MM.1S (cell line): ENCODE measurements around the gene FXR2.

Experiments
- DNase-seq: peaks from one replicate; pipeline ENCODE4 v3.0.0-alpha.2; 2015
- H2AFZ ChIP-seq: fragments of 300-600 bp; sonication (generic); 2 replicates; pipeline ENCODE4 v1.6.0; 2016; ENCODE audit warnings: antibody characterized with exemption, low read length
- H3F3A ChIP-seq: fragments of 300-600 bp; sonication (generic); 2 replicates; pipeline ENCODE4 v1.6.1; 2016; ENCODE audit warnings: mild to moderate bottlenecking, antibody characterized with exemption, low read length, moderate library complexity, mixed read lengths; ENCODE audit not compliant: insufficient read depth
- H3K27ac ChIP-seq: fragments of 300-600 bp; sonication (generic); 2 replicates; pipeline ENCODE4 v1.5.1; 2016; ENCODE audit warnings: mild to moderate bottlenecking, low read length
- H3K27me3 ChIP-seq: fragments of 300-600 bp; sonication (generic); replicated peaks from 2 replicates; pipeline ENCODE4 v1.6.0; 2016; ENCODE audit warnings: low read length; ENCODE audit not compliant: insufficient read depth
- H3K36me3 ChIP-seq: fragments of 300-600 bp; sonication (generic); replicated peaks from 2 replicates; pipeline ENCODE4 v1.6.1; 2016; ENCODE audit warnings: mild to moderate bottlenecking, low read length, mixed read lengths; ENCODE audit not compliant: insufficient read depth
- H3K4me1 ChIP-seq: fragments of 300-600 bp; sonication (generic); 2 replicates; pipeline ENCODE4 v1.6.1; 2016; ENCODE audit warnings: low read length, mixed read lengths
- H3K4me2 ChIP-seq: fragments of 300-600 bp; sonication (generic); 2 replicates; pipeline ENCODE4 v1.6.0; 2016; ENCODE audit warnings: low read depth, low read length
- H3K4me3 ChIP-seq: fragments of 300-600 bp; sonication (generic); 2 replicates; pipeline ENCODE4 v1.5.1; 2016; ENCODE audit warnings: low read length, mixed read lengths
- H3K79me2 ChIP-seq: fragments of 300-600 bp; sonication (generic); 2 replicates; pipeline ENCODE4 v1.6.1; 2016; ENCODE audit warnings: mixed run types, low read length, mixed read lengths
- H3K9ac ChIP-seq: fragments of 300-600 bp; sonication (generic); 2 replicates; pipeline ENCODE4 v1.6.1; 2016; ENCODE audit warnings: low read length, mixed read lengths
- H3K9me2 ChIP-seq: fragments of 300-600 bp; sonication (generic); replicated peaks from 2 replicates; pipeline ENCODE4 v1.6.1; 2016; ENCODE audit warnings: mild to moderate bottlenecking, low read length, mixed read lengths; ENCODE audit not compliant: insufficient read depth
- H3K9me3 ChIP-seq: fragments of 300-600 bp; sonication (generic); replicated peaks from 2 replicates; pipeline ENCODE4 v1.6.1; 2016; ENCODE audit warnings: mild to moderate bottlenecking, low read length, mixed read lengths; ENCODE audit not compliant: insufficient read depth
- H4K20me1 ChIP-seq: fragments of 300-600 bp; sonication (generic); 2 replicates; pipeline ENCODE4 v1.6.1; 2016; ENCODE audit warnings: mild to moderate bottlenecking, low read length, moderate library complexity, mixed read lengths; ENCODE audit not compliant: insufficient read depth
- CTCF ChIP-seq: fragments of 300-600 bp; sonication (generic); IDR thresholded peaks from 2 replicates; pipeline ENCODE4 v1.5.1; 2016; ENCODE audit warnings: antibody characterized with exemption, low read length, mixed read lengths
- EZH2 ChIP-seq: fragments of 300-600 bp; sonication (generic); optimal IDR thresholded peaks from 2 replicates; pipeline ENCODE3; 2017; ENCODE audit warnings: low read depth, mild to moderate bottlenecking, antibody characterized with exemption, low read length, mixed read lengths
- EZH2phosphoT487 ChIP-seq: fragments of 300-600 bp; sonication (generic); IDR thresholded peaks from 2 replicates; pipeline ENCODE4 v1.6.1; 2018; ENCODE audit warnings: antibody characterized with exemption, low read length

The FXR2 gene

DNA sequence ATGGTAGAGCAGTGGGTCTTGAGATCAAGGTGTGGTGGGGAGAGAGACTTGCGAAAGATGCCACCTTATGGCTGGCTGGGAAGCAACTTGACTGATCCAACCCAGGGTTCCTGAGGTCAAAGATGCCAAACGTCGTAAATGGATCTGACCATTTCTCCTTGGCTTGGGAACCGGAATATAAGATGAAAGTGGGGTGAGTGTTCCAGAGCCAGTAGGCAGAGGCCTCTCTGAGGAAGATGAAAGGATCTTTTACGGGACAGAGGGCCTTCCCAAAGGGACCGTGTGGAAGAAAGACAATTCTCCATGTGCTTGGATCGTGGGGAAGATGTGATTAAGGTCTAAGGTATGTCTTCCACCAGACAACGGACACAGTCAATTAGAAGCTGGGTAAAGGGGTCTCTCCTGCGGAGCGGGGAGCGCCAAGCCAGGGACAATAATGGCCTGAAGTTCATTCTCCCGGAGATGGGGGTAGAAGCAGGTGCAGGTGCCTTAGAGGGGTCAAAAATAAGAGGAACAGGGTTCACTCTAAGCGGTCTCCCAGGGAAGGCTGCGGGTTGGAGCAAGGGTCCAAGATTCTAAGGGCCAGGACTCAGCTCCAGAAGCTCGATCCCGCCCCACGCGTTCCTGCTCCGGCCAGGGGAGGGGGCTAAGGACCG is 800 bp downstream of the FXR2 start:
- H3K9ac ChIP-seq, result peak overlapping the region; percentile 63
- H3K27me3 ChIP-seq, result no peaks in the 10 kb centered on the region
- H2AFZ ChIP-seq, result peak overlapping the region; percentile 35; the same call in 1 of the 2 replicates
- H3K4me3 ChIP-seq, result peak overlapping the region; percentile 76
- peak; percentile 11 for DNase-seq
- H3K9me3 ChIP-seq, result no peaks in the 10 kb centered on the region
- H3K9me2 ChIP-seq, result no peaks in the 10 kb centered on the region
- TF ChIP-seq CTCF (0 out of 2 replicates have a peak, but pooled peaks have one; percentile 9), EZH2 (no peak)
- no peaks in the 10 kb centered on the region for H4K20me1 ChIP-seq
- H3K27ac ChIP-seq, result peak overlapping the region; percentile 16; the same call in 1 of the 2 replicates
- H3F3A ChIP-seq, result no peaks in the 10 kb centered on the region
- H3K36me3 ChIP-seq, result no peaks in the 10 kb centered on the region
- H3K4me2 ChIP-seq, result peak overlapping the region; percentile 81
- peaks cover 42% of the 10 kb centered on the region for H3K79me2 ChIP-seq
- H3K4me1 ChIP-seq, result 0 out of 2 replicates have a peak, but pooled peaks cover 7% of the 10 kb centered on the region

DNA sequence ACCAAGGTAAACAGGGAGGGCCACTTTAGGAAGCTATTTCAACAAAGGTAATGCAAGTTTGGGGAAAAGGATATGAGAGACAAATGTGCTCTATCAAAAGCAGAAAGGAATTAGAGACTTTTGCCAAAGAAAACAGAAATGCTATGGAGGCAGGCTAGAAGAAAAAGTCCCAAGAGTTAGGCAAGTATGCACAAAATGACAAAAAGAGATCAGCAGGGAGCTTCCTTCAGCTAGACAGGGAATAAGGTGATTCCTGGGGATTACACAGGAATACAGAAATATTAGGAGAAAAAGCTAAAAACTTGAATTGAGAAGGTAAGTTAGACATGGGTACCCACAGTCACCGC is 2.4 kb downstream of the FXR2 start:
- no peak overlapping the region for H2AFZ ChIP-seq
- TF ChIP-seq EZH2phosphoT487, result no peak
- TF ChIP-seq EZH2, result no peak
- no peak for TF ChIP-seq CTCF
- no peaks in the 10 kb centered on the region for H3K9me2 ChIP-seq
- H3K4me2 ChIP-seq, result no peak overlapping the region
- H4K20me1 ChIP-seq, result no peaks in the 10 kb centered on the region
- H3F3A ChIP-seq, result no peaks in the 10 kb centered on the region
- H3K36me3 ChIP-seq, result no peaks in the 10 kb centered on the region
- no peak overlapping the region for H3K9ac ChIP-seq
- no peak for DNase-seq
- H3K27ac ChIP-seq, result no peak overlapping the region
- 0 out of 2 replicates have a peak, but pooled peaks cover 7% of the 10 kb centered on the region for H3K4me1 ChIP-seq
- peaks cover 47% of the 10 kb centered on the region for H3K79me2 ChIP-seq
- H3K27me3 ChIP-seq, result no peaks in the 10 kb centered on the region
- no peak overlapping the region for H3K4me3 ChIP-seq
- no peaks in the 10 kb centered on the region for H3K9me3 ChIP-seq

DNA sequence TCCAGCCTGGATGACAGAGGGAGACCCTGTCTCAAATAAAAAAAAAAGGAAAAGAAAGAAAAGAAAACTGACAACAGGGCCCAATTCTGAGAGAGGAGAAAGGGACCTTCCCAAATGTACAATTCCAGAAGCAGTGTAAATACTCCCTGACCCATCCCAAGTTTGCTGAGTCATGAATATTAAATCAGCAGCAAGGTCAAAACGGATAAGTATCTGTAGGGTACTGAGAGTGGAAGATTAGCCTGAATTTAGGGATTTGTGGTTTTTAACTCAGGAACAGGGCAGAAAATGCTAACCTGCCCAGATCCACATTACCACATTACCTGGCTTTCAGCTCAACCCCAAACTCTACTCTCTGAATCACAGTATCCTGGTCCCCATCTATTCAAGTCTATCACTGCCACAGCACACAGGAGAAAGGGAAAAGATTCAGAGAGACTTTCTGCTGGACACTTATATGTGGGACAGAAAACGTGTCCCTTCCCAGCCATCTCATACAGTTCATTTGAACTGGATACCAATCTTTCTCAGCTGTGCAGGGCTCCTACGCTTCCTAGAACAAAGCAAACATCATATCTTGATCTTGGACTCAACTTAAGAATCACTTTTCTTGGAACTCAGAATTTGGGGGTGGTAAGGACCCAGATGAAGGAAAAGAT is 2.9 kb downstream of the FXR2 start:
- Histone ChIP-seq H3K36me3 (no peaks in the 10 kb centered on the region), H3K9me2 (no peaks in the 10 kb centered on the region), H3K27me3 (no peaks in the 10 kb centered on the region), H4K20me1 (no peaks in the 10 kb centered on the region), H3K4me2 (no peak overlapping the region), H3K9me3 (no peaks in the 10 kb centered on the region), H3K79me2 (peaks cover 47% of the 10 kb centered on the region), H3K4me3 (no peak overlapping the region), H2AFZ (no peak overlapping the region), H3K9ac (no peak overlapping the region), H3F3A (no peaks in the 10 kb centered on the region), H3K4me1 (0 out of 2 replicates have a peak, but pooled peaks cover 7% of the 10 kb centered on the region), H3K27ac (no peak overlapping the region)
- DNase-seq, result no peak
- TF ChIP-seq EZH2 (no peak), EZH2phosphoT487 (no peak), CTCF (no peak)
